HEK293T (cell line): ENCODE data around the gene EPHB6.

Experiments used
- BHLHE40 ChIP-seq: fragments of 450-650 bp; IDR thresholded peaks from 2 replicates; pipeline ENCODE4 v1.6.1; 2016; ENCODE audit warnings: mild to moderate bottlenecking, moderate library complexity, borderline replicate concordance
- ELF4 ChIP-seq: fragments of 450-650 bp; IDR thresholded peaks from 2 replicates; pipeline ENCODE4 v1.6.1; 2017; ENCODE audit warnings: antibody characterized with exemption
- LEF1 ChIP-seq: fragments of 450-650 bp; IDR thresholded peaks from 2 replicates; pipeline ENCODE4 v1.6.1; 2017; ENCODE audit warnings: mild to moderate bottlenecking, borderline replicate concordance
- PKNOX1 ChIP-seq: fragments of 450-650 bp; IDR thresholded peaks from 2 replicates; pipeline ENCODE4 v1.6.1; 2016
- SUZ12 ChIP-seq: fragments of 450-650 bp; IDR thresholded peaks from 2 replicates; pipeline ENCODE4 v1.6.1; 2016; ENCODE audit warnings: mild to moderate bottlenecking
- TARDBP ChIP-seq: fragments of 450-650 bp; IDR thresholded peaks from 2 replicates; pipeline ENCODE4 v1.6.1; 2016

GRCh38 chr7:142908921-142909890, 54.3 kb downstream of the EPHB6 start:
- TF ChIP-seq LEF1 (no peak), BHLHE40 (no peak), ELF4 (no peak), TARDBP (no peak), SUZ12 (no peak), PKNOX1 (no peak)
